Suprapubic skin (tissue), 3 donors: Measurements from ENCODE around the gene DGKB.

Experiments
- CTCF ChIP-seq, 2 donors: fragments of 200-600 bp in 1 of 2; fragments of 450-650 bp in 1 of 2; sonication (generic) in 1 of 2; IDR thresholded peaks; one replicate each; pipeline ENCODE4 v1.5.1; 2016 to 2019; ENCODE audit warnings: antibody characterized with exemption in 2 of 2, mild to moderate bottlenecking in 1 of 2, moderate library complexity in 1 of 2
- POLR2A ChIP-seq, 2 donors: fragments of 450-650 bp; IDR thresholded peaks; one replicate each; pipeline ENCODE4 v1.6.1; 2017; ENCODE audit warnings: antibody characterized with exemption in 2 of 2, mild to moderate bottlenecking in 2 of 2, moderate library complexity in 2 of 2

- TF ChIP-seq CTCF (IDR thresholded peaks at IDR 0.05) (no peak), POLR2A (IDR thresholded peaks at IDR 0.05) (no peak)
Observed at GRCh38 chr7:14579971-14580370, 322.6 kb downstream of the DGKB start.
